ENCODE results near the gene RASSF8. TPM values are rescaled to one million over a fixed set of nuclear protein-coding genes. Genes with fewer than 3 reads are reported as not detected.

RASSF8 gene
- total and polyA plus RNA-seq, 9 of the 15 experiments (the other 6 are each of a cell fraction or from before 2014, with no cell fraction given), result 0.01 to 0.36 (median 0.12) TPM; not detected in 1

- TF ChIP-seq THRB (CRISPR knock-in tag; conservative IDR thresholded peaks at IDR 0.05) (no peak), ZNF347 (CRISPR knock-in tag; IDR thresholded peaks at IDR 0.05; ENCODE audit: low read depth) (no peak), FOXJ2 (tag; IDR thresholded peaks at IDR 0.05) (peak; percentile 84; the same call in 1 of the 2 replicates), IFI16 (CRISPR knock-in tag; IDR thresholded peaks at IDR 0.05) (no peak), ZBTB1 (CRISPR knock-in tag; IDR thresholded peaks at IDR 0.05; ENCODE audit: borderline replicate concordance, low read depth) (peak; percentile 29; the same call in 1 of the 2 replicates), GATAD2B (IDR thresholded peaks at IDR 0.05; ENCODE audit: borderline replicate concordance) (no peak), SIN3B (IDR thresholded peaks at IDR 0.05; ENCODE audit: low read depth) (no peak), ZNF780A (CRISPR knock-in tag; IDR thresholded peaks at IDR 0.05) (no peak), MAX (CRISPR knock-in tag; IDR thresholded peaks at IDR 0.05) (peak; percentile 97), HINFP (tag; conservative IDR thresholded peaks at IDR 0.05; ENCODE audit: low read depth) (no peak), SMARCA5 (IDR thresholded peaks at IDR 0.05) (no peak), CREBBP (IDR thresholded peaks at IDR 0.05; ENCODE audit: low read depth, low read length) (no peak), ZNF699 (CRISPR knock-in tag; IDR thresholded peaks at IDR 0.05; ENCODE audit: insufficient replicate concordance) (no peak), KDM4B (IDR thresholded peaks at IDR 0.05; ENCODE audit: borderline replicate concordance in 2 of 2, low read depth in 1 of 2) (no peak), TRIM28 (IDR thresholded peaks at IDR 0.05) (no peak), ERF (CRISPR knock-in tag; IDR thresholded peaks at IDR 0.05) (no peak), RB1 (IDR thresholded peaks at IDR 0.05; ENCODE audit: low read depth) (0 out of 2 replicates have a peak, but pooled peaks have one; percentile 26), RNF219 (CRISPR knock-in tag; IDR thresholded peaks at IDR 0.05) (no peak)
- TF ChIP-seq, protein P1, sequence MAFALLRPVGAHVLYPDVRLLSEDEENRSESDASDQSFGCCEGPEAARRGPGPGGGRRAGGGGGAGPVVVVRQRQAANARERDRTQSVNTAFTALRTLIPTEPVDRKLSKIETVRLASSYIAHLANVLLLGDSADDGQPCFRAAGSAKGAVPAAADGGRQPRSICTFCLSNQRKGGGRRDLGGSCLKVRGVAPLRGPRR (CRISPR knock-in tag; IDR thresholded peaks at IDR 0.05), result no peak
- TF ChIP-seq, protein P2, sequence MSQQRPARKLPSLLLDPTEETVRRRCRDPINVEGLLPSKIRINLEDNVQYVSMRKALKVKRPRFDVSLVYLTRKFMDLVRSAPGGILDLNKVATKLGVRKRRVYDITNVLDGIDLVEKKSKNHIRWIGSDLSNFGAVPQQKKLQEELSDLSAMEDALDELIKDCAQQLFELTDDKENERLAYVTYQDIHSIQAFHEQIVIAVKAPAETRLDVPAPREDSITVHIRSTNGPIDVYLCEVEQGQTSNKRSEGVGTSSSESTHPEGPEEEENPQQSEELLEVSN (IDR thresholded peaks at IDR 0.05; ENCODE audit: borderline replicate concordance in 1 of 2, extremely low read depth in 1 of 2, insufficient read depth in 1 of 2, insufficient read length in 1 of 2, low read depth in 1 of 2, low read length in 1 of 2, poor library complexity in 1 of 2, severe bottlenecking in 1 of 2), result peak; percentile 75 to 92
These were observed 155.6 kb downstream of the RASSF8 start (continued) for GRCh38 chr12:26113853-26114719.
